Mesothelial cell of epicardium (in vitro differentiated cells): ENCODE data around the gene KCNK1. TPM values are rescaled to one million over a fixed set of nuclear protein-coding genes. Genes with fewer than 3 reads are reported as not detected.

Experiments used
- DNase-seq, 2 experiments: peaks; one replicate each; pipeline ENCODE4 v3.0.0; 2021; ENCODE audit warnings: low spot score in 2 of 2; ENCODE audit not compliant: unreplicated experiment in 2 of 2
- H3K27ac Mint-ChIP-seq: 2 replicates; pipeline ENCODE4 v1.8.0; 2021; ENCODE audit warnings: mixed read lengths
- H3K27me3 Mint-ChIP-seq: 2 replicates; pipeline ENCODE4 v1.8.0; 2021; ENCODE audit warnings: low read depth, mixed read lengths
- H3K36me3 Mint-ChIP-seq: 2 replicates; pipeline ENCODE4 v1.8.0; 2021; ENCODE audit warnings: mixed read lengths
- H3K4me1 Mint-ChIP-seq: 2 replicates; pipeline ENCODE4 v1.8.0; 2021; ENCODE audit warnings: mixed read lengths
- H3K4me3 Mint-ChIP-seq: 2 replicates; pipeline ENCODE4 v1.8.0; 2021; ENCODE audit warnings: mild to moderate bottlenecking, moderate library complexity, mixed read lengths
- H3K9me3 Mint-ChIP-seq: 2 replicates; pipeline ENCODE4 v1.8.0; 2021; ENCODE audit warnings: mixed read lengths
- total RNA-seq: library from RNA; stranded (reverse); gene quantifications from 3 replicates; pipeline ENCODE4 v1.2.1, GENCODE V29; 2021
- TF ChIP-seq, protein P1 (sequence below): fragments of 200-600 bp; sonication (generic); IDR thresholded peaks from one replicate; pipeline ENCODE4 v1.5.0; 2021; ENCODE audit warnings: antibody characterized with exemption; ENCODE audit not compliant: unreplicated experiment

The KCNK1 gene
- total RNA-seq, 1 donor from 2014 or later, result 14.6 TPM

DNA sequence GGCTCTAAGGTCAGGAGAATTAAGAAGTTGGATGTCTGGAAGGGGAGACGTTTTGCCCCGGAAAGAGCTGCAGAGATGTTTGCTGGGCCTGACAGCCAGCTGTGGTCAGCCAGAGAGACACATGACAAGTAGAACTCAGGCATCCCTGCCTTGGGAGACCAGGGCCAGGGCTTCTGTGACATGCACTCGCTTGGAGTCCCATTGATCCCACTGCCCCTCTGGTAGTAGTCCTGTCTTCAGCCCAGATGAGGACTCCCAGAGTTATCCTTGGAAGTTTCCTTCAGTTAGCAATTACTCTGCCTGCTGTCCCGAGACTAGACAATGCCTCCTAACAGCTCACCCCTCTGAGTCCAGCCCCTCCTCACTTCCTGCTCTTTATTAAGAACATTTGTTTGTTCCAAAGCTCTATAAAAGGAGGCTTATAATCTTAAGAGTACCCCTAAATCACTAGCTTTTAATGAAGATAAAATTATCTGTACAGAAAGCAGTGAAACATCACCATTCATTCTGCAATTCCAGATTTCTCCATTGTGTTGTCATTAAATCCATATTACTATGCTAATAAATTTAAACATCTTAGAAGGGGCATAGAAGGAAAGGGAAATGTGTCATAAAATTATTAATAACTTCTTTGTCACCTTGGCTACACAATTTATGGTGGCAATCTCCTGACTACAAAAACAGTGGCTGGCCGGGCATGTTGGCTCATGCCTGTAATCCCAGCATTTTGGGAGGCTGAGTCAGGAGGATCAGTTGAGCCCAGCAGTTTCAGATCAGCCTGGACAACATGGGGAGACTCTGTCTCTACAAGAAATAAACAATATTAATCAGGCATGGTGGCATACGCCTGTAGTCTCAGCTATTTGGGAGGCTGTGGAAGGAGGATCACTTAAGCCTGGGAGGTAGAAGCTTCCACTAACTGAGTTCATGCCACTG lies 94.2 kb downstream of the KCNK1 start:
- Mint-ChIP-seq H3K27ac (peak overlapping the region; percentile 67), H3K36me3 (no peaks in the 10 kb centered on the region)

DNA sequence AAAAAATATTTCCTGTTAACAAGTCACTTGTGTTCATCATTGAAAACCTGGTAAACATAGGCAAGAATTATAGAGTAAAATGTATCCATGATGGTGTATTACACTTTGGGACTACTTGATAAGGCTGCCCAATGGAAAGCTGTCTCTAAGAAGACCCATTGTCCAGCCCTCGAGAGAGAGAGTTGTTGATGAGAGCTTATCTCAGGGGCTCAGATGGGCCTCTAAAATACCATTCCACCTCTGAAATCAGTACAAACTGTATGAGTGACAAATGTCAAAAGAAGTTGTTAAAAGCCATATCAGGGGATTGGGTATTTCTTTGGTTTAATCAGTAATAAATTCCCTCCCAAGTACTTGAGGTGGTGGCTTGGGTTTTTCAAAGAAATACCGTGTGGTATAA lies 96.1 kb downstream of the KCNK1 start:
- Mint-ChIP-seq H3K4me3 (no peak overlapping the region), H3K27ac (no peak overlapping the region), H3K4me1 (peaks cover 33% of the 10 kb centered on the region), H3K9me3 (peaks cover 15% of the 10 kb centered on the region), H3K27me3 (no peaks in the 10 kb centered on the region), H3K36me3 (no peaks in the 10 kb centered on the region)
- TF ChIP-seq, protein P1, sequence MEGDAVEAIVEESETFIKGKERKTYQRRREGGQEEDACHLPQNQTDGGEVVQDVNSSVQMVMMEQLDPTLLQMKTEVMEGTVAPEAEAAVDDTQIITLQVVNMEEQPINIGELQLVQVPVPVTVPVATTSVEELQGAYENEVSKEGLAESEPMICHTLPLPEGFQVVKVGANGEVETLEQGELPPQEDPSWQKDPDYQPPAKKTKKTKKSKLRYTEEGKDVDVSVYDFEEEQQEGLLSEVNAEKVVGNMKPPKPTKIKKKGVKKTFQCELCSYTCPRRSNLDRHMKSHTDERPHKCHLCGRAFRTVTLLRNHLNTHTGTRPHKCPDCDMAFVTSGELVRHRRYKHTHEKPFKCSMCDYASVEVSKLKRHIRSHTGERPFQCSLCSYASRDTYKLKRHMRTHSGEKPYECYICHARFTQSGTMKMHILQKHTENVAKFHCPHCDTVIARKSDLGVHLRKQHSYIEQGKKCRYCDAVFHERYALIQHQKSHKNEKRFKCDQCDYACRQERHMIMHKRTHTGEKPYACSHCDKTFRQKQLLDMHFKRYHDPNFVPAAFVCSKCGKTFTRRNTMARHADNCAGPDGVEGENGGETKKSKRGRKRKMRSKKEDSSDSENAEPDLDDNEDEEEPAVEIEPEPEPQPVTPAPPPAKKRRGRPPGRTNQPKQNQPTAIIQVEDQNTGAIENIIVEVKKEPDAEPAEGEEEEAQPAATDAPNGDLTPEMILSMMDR, result no peak
- DNase-seq, result no peak

More for the DNA sequence above, 94.2 kb downstream of the KCNK1 start:
- peaks cover 45% of the 10 kb centered on the region for H3K4me1 Mint-ChIP-seq
- DNase-seq, result no peak
- TF ChIP-seq, protein P1, result no peak
- H3K9me3 Mint-ChIP-seq, result peaks cover 7% of the 10 kb centered on the region
- H3K27me3 Mint-ChIP-seq, result no peaks in the 10 kb centered on the region
- H3K4me3 Mint-ChIP-seq, result no peak overlapping the region

DNA sequence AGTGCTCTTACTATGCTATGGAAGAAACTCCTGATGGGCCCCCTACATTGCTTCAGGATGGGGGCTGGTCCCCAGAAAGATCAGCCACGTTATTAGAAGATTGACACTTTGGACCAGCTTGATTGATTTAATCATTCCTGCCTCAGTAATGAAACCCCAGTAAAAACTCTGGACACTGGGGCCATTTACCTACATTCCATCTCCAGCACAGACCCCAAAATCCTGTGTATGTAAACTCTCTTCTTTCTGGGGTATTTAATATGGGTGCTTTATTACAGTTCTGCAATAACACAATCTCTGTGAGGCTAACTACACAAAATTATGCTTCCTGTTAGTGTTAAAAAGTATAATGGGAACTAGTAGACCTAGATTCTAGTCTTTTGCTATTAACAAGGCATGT lies 96.6 kb downstream of the KCNK1 start:
- no peaks in the 10 kb centered on the region for H3K27me3 Mint-ChIP-seq
- H3K27ac Mint-ChIP-seq, result no peak overlapping the region
- TF ChIP-seq, protein P1, result no peak
- H3K4me1 Mint-ChIP-seq, result peaks cover 29% of the 10 kb centered on the region
- peaks cover 15% of the 10 kb centered on the region for H3K9me3 Mint-ChIP-seq
- H3K36me3 Mint-ChIP-seq, result no peaks in the 10 kb centered on the region
- DNase-seq, result no peak
- H3K4me3 Mint-ChIP-seq, result no peak overlapping the region

DNA sequence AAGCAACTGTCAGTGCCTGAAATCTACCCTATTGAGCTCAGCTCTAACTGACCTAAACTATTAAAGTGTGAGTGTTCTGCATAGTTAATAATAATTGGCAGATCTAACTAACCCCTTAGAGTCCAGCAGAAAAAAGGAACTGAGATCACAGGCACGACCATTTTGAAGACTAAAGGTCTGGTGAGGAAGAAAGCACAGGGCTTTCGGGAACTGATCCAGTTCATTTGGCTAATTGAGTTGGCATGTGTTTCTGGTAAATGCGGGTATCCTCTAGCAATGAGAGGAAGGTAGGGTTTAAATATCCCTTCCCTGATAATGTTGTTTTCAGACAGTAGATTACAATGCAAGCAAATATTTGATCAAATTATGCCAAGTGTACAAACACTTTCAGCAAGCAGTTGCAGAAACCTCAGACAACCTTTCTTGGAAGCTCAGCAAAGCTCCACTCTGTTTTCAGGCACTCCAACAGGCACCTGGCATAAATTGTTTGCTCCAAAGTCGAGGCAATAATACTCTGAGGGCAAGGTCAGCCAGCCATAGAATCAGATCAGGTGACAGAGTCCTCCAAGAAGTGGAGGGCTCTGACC lies 100.8 kb downstream of the KCNK1 start:
- H3K36me3 Mint-ChIP-seq, result no peaks in the 10 kb centered on the region
- TF ChIP-seq, protein P1, result no peak
- DNase-seq, result no peak
- no peak overlapping the region for H3K27ac Mint-ChIP-seq
- H3K27me3 Mint-ChIP-seq, result no peaks in the 10 kb centered on the region
- H3K4me1 Mint-ChIP-seq, result no peaks in the 10 kb centered on the region
- H3K9me3 Mint-ChIP-seq, result peaks cover 15% of the 10 kb centered on the region
- H3K4me3 Mint-ChIP-seq, result no peak overlapping the region

DNA sequence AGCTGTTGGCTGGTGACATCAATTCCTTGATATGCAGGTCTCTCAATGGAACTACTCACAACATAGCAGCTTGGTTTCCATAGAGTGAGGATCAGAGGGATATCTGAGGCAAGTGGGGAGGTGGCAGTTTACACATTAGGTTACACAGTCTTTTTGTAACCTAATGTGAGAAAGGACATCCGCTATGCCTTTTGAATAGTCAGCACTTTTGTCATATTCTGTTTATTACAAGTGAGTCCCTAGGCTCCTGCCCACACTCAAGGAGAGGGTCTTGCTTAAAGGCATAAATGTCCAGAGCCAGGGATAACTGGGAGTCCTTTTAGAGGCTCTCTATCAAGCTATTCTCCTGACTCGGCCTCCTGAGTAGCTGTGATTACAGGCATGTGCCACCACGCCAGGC lies 104.2 kb downstream of the KCNK1 start:
- Mint-ChIP-seq H3K27ac (no peak overlapping the region), H3K4me1 (peaks cover 21% of the 10 kb centered on the region), H3K27me3 (no peaks in the 10 kb centered on the region)

More for the DNA sequence above, 104.2 kb downstream of the KCNK1 start:
- H3K9me3 Mint-ChIP-seq, result peaks cover 9% of the 10 kb centered on the region
- H3K36me3 Mint-ChIP-seq, result no peaks in the 10 kb centered on the region
- TF ChIP-seq, protein P1, result no peak
- no peak overlapping the region for H3K4me3 Mint-ChIP-seq
- no peak for DNase-seq
